IMR-90 (cell line): ENCODE measurements around the gene SLC29A1. TPM values are rescaled to one million over a fixed set of nuclear protein-coding genes. Genes with fewer than 3 reads are reported as not detected.

Experiments used
- ATAC-seq: fragments of 200-7000 bp; cut with Tn5 transposase; 2 replicates; pipeline ENCODE4 v1.9.1; 2020; ENCODE audit warnings: low read depth, mild to moderate bottlenecking, moderate library complexity
- BruUV-seq: library from RNA; stranded (reverse); fragments of 400-500 nt; replicated peaks from 2 replicates; lab custom pipeline; 2021; lab: Mats Ljungman, UMichigan
- CTCF ChIA-PET: fragments of 300-600 bp; formaldehyde crosslinking; extraction: SDS; loops from one replicate; lab custom pipeline; 2021; ENCODE audit warnings: antibody characterized with exemption; lab: Yijun Ruan, JAX
- POLR2A ChIA-PET: fragments of 300-600 bp; sonication (Branson Sonifier 250); formaldehyde crosslinking; loops from one replicate; lab custom pipeline; 2022; ENCODE audit warnings: antibody characterized with exemption; ENCODE audit not compliant: unreplicated experiment; lab: Charles Lee
- DNase-seq: peaks from one replicate; pipeline ENCODE4 v3.0.0; 2013
- H2AFZ ChIP-seq: replicated peaks from 2 replicates; pipeline ENCODE3; 2013; ENCODE audit warnings: low read length, mild to moderate bottlenecking; ENCODE audit not compliant: poor library complexity
- H2AK5ac ChIP-seq: 2 replicates; pipeline ENCODE4 v1.6.1; 2013; ENCODE audit warnings: low read depth, low read length, inconsistent platforms
- H2AK9ac ChIP-seq: replicated peaks from 2 replicates; pipeline ENCODE3; 2013; ENCODE audit warnings: mild to moderate bottlenecking, low read depth, low read length, moderate library complexity; ENCODE audit not compliant: poor library complexity
- H2BK120ac ChIP-seq: 2 replicates; pipeline ENCODE4 v1.6.1; 2013; ENCODE audit warnings: low read depth, low read length, inconsistent platforms
- H2BK15ac ChIP-seq: 3 replicates; pipeline ENCODE4 v1.6.1; 2013; ENCODE audit warnings: low read depth, low read length, inconsistent platforms
- H2BK20ac ChIP-seq: 2 replicates; pipeline ENCODE4 v1.6.1; 2013; ENCODE audit warnings: low read depth, mild to moderate bottlenecking, inconsistent platforms, low read length, moderate library complexity
- H2BK5ac ChIP-seq: 2 replicates; pipeline ENCODE4 v1.6.1; 2013; ENCODE audit warnings: mild to moderate bottlenecking, low read depth, low read length, inconsistent platforms; ENCODE audit not compliant: poor library complexity, severe bottlenecking
- H3K14ac ChIP-seq: replicated peaks from 2 replicates; pipeline ENCODE4 v1.6.1; 2013; ENCODE audit warnings: low read depth, low read length, inconsistent platforms
- H3K18ac ChIP-seq: 2 replicates; pipeline ENCODE4 v1.6.1; 2013; ENCODE audit warnings: low read depth, low read length, control low read depth
- H3K23ac ChIP-seq: 2 replicates; pipeline ENCODE4 v1.6.1; 2013; ENCODE audit warnings: low read depth, low read length, inconsistent platforms
- H3K27ac ChIP-seq: 2 replicates; pipeline ENCODE4 v1.5.1; 2013; ENCODE audit warnings: mild to moderate bottlenecking, control low read depth, low read length; ENCODE audit not compliant: insufficient read depth
- H3K27me3 ChIP-seq: 2 replicates; pipeline ENCODE4 v1.6.1; 2013; ENCODE audit warnings: low read length; ENCODE audit not compliant: control insufficient read depth, insufficient read depth
- H3K36me3 ChIP-seq: 2 replicates; pipeline ENCODE4 v1.6.1; 2013; ENCODE audit warnings: low read length, mixed read lengths; ENCODE audit not compliant: control insufficient read depth, insufficient read depth
- H3K4ac ChIP-seq: 2 replicates; pipeline ENCODE4 v1.6.1; 2013; ENCODE audit warnings: low read depth, low read length, inconsistent platforms
- H3K4me1 ChIP-seq: 2 replicates; pipeline ENCODE4 v1.6.1; 2013; ENCODE audit warnings: low read length, mixed read lengths; ENCODE audit not compliant: control insufficient read depth, insufficient read depth
- H3K4me2 ChIP-seq: 2 replicates; pipeline ENCODE4 v1.6.1; 2013; ENCODE audit warnings: low read depth, mild to moderate bottlenecking, control low read depth, low read length, moderate library complexity
- H3K4me3 ChIP-seq: 2 replicates; pipeline ENCODE4 v1.5.1; 2013; ENCODE audit warnings: low read depth, mild to moderate bottlenecking, control low read depth, low read length, moderate library complexity; ENCODE audit not compliant: insufficient read depth
- H3K56ac ChIP-seq: 2 replicates; pipeline ENCODE4 v1.6.1; 2013; ENCODE audit warnings: low read length, inconsistent platforms; ENCODE audit not compliant: insufficient read depth; ENCODE audit errors: extremely low read depth
- H3K79me1 ChIP-seq, 2 experiments: 2 replicates each; pipeline ENCODE4 v1.6.1; 2013; ENCODE audit warnings: low read length in 2 of 2, inconsistent platforms in 1 of 2, low read depth in 1 of 2
- H3K9ac ChIP-seq: 2 replicates; pipeline ENCODE4 v1.6.1; 2013; ENCODE audit warnings: low read depth, low read length, control low read depth
- H3K9me1 ChIP-seq: 2 replicates; pipeline ENCODE4 v1.6.1; 2013; ENCODE audit warnings: low read length, inconsistent platforms; ENCODE audit not compliant: insufficient read depth
- H3K9me3 ChIP-seq: 2 replicates; pipeline ENCODE4 v1.6.1; 2013; ENCODE audit warnings: low read length; ENCODE audit not compliant: control insufficient read depth, insufficient read depth
- H4K20me1 ChIP-seq: 2 replicates; pipeline ENCODE4 v1.6.1; 2013; ENCODE audit warnings: low read length, inconsistent platforms; ENCODE audit not compliant: insufficient read depth
- H4K5ac ChIP-seq: 2 replicates; pipeline ENCODE4 v1.6.1; 2013; ENCODE audit warnings: mild to moderate bottlenecking, low read depth, low read length, control low read depth
- H4K8ac ChIP-seq, 2 experiments: 2 replicates each; pipeline ENCODE4 v1.6.1; 2013; ENCODE audit warnings: low read depth in 2 of 2, low read length in 2 of 2, control low read depth in 1 of 2, inconsistent platforms in 1 of 2
- H4K91ac ChIP-seq: 2 replicates; pipeline ENCODE4 v1.6.1; 2013; ENCODE audit warnings: low read depth, low read length, inconsistent platforms; ENCODE audit not compliant: insufficient read depth
- CEBPB ChIP-seq: IDR thresholded peaks from 2 replicates; pipeline ENCODE4 v1.6.1; 2012; ENCODE audit warnings: low read depth, low read length, improper control_type of control experiment
- FOS ChIP-seq: fragments of 150-350 bp; IDR thresholded peaks from 2 replicates; pipeline ENCODE4 v1.6.1; 2016; ENCODE audit warnings: low read depth, low read length
- MXI1 ChIP-seq: IDR thresholded peaks from 2 replicates; pipeline ENCODE4 v1.6.1; 2012; ENCODE audit warnings: low read depth, mild to moderate bottlenecking, low read length, moderate library complexity, borderline replicate concordance
- NFE2L2 ChIP-seq: fragments of 150-350 bp; IDR thresholded peaks from 2 replicates; pipeline ENCODE4 v1.6.1; 2016; ENCODE audit warnings: low read depth, mild to moderate bottlenecking, low read length
- RCOR1 ChIP-seq: IDR thresholded peaks from 2 replicates; pipeline ENCODE4 v1.6.1; 2012; ENCODE audit warnings: mild to moderate bottlenecking, low read length, improper control_type of control experiment; ENCODE audit not compliant: insufficient replicate concordance
- RFX5 ChIP-seq: IDR thresholded peaks from 2 replicates; pipeline ENCODE4 v1.8.0; 2012; ENCODE audit warnings: low read depth, mild to moderate bottlenecking, low read length, moderate library complexity
- SMC3 ChIP-seq: fragments of 150-350 bp; IDR thresholded peaks from 2 replicates; pipeline ENCODE4 v1.6.1; 2016; ENCODE audit warnings: low read depth, mild to moderate bottlenecking, antibody characterized with exemption, low read length, moderate library complexity
- WGBS, 2 experiments: methylation state at CpG; one replicate each; pipeline versions ENCODE4 v1.1.5 to v1.1.7; 2013; ENCODE audit warnings: missing lambda C conversion rate in 2 of 2; ENCODE audit not compliant: insufficient read length in 1 of 2; ENCODE audit errors: extremely low coverage in 2 of 2; 5-methylcytosine and 5-hydroxymethylcytosine counted together
- dilution Hi-C: fragments of 300-500 bp; cut with HindIII; formaldehyde crosslinking; loops from one replicate; pipeline ENCODE4 v1.14.3; 2018; ENCODE audit warnings: low sequenced_read_pairs; ENCODE audit not compliant: unreplicated experiment
- in situ Hi-C: fragments of 300-500 bp; cut with MboI; formaldehyde crosslinking; loops from 3 replicates; pipeline ENCODE4 v1.14.3; 2019; ENCODE audit warnings: low sequenced_read_pairs, inconsistent platforms, mixed read lengths
- intact Hi-C: fragments of 100-400 bp; cut with micrococcal nuclease; formaldehyde crosslinking; loops from 2 replicates; pipeline ENCODE4 v1.10.0; 2022
- polyA plus RNA-seq, 3 experiments: library from polyadenylated mRNA; depleted of rRNA; stranded (reverse); fragments of >200 nt; gene quantifications; 2 replicates each; pipeline ENCODE4 v1.2.3, GENCODE V29; 2012; ENCODE audit warnings: low replicate concordance in 1 of 3
- total RNA-seq: library from RNA; depleted of rRNA; stranded (reverse); fragments of >200 nt; gene quantifications from 2 replicates; pipeline ENCODE4 v1.2.3, GENCODE V29; 2012
- TF ChIP-seq, protein P1 (sequence below): conservative IDR thresholded peaks from 2 replicates; pipeline ENCODE4 v1.5.1; 2012; ENCODE audit warnings: mild to moderate bottlenecking, low read depth, low read length, improper control_type of control experiment

The SLC29A1 gene
- total and polyA plus RNA-seq, 2 of the 4 experiments (the other 2 are of a cell fraction), result 4.1 to 22.1 TPM

DNA sequence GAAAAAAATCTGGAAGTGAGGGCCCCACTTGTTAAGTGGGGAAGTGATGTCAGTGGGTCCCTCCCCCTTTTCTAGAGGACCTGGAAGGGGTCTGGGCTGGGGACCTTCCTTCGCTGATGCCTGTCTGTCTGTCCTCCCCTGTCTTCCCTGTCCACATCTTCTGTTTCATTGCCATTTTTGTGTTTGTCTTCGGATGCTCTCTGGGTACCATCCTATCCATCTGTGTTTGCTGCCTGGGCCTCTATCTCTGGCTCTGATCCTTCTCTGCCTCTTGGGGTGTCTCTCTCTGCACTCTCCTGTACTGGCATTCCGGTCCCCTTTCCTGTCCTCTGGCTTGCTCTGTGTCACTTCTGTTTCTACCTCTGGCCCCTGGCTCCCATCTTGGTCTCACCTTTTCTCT lies 49.1 kb downstream of the SLC29A1 start:
- no peak overlapping the region for H3K4me3 ChIP-seq
- H3K27me3 ChIP-seq, result peaks cover 78% of the 10 kb centered on the region
- no peaks in the 10 kb centered on the region for H3K36me3 ChIP-seq
- intact Hi-C loops, result no loop called here
- ATAC-seq (no peak), DNase-seq (no peak)
- H3K14ac ChIP-seq, result no peak overlapping the region
- no peak overlapping the region for H4K91ac ChIP-seq
- H3K23ac ChIP-seq, result no peak overlapping the region
- no peak overlapping the region for H2BK5ac ChIP-seq
- no peak overlapping the region for H3K9ac ChIP-seq
- H3K4me2 ChIP-seq, result no peak overlapping the region
- H4K20me1 ChIP-seq, result no peaks in the 10 kb centered on the region; the same call in 1 of the 2 replicates
- no peak overlapping the region for H2BK15ac ChIP-seq
- no peak overlapping the region for H4K8ac ChIP-seq
- no peaks in the 10 kb centered on the region for H3K79me1 ChIP-seq
- no peak overlapping the region for H3K56ac ChIP-seq
- H3K9me3 ChIP-seq, result no peaks in the 10 kb centered on the region
- no peak overlapping the region for H2AK9ac ChIP-seq
- no peak overlapping the region for H4K5ac ChIP-seq
- TF ChIP-seq FOS (no peak), RFX5 (no peak), SMC3 (no peak), MXI1 (no peak), CEBPB (no peak), NFE2L2 (no peak), RCOR1 (no peak)
- TF ChIP-seq, protein P1, sequence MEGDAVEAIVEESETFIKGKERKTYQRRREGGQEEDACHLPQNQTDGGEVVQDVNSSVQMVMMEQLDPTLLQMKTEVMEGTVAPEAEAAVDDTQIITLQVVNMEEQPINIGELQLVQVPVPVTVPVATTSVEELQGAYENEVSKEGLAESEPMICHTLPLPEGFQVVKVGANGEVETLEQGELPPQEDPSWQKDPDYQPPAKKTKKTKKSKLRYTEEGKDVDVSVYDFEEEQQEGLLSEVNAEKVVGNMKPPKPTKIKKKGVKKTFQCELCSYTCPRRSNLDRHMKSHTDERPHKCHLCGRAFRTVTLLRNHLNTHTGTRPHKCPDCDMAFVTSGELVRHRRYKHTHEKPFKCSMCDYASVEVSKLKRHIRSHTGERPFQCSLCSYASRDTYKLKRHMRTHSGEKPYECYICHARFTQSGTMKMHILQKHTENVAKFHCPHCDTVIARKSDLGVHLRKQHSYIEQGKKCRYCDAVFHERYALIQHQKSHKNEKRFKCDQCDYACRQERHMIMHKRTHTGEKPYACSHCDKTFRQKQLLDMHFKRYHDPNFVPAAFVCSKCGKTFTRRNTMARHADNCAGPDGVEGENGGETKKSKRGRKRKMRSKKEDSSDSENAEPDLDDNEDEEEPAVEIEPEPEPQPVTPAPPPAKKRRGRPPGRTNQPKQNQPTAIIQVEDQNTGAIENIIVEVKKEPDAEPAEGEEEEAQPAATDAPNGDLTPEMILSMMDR, result no peak
- H3K27ac ChIP-seq, result no peak overlapping the region
- CTCF ChIA-PET, result no interaction called here
- no peak overlapping the region for H3K4ac ChIP-seq
- no peaks in the 10 kb centered on the region for H3K9me1 ChIP-seq
- no peak overlapping the region for H2AFZ ChIP-seq
- no TSS peak for BruUV-seq
- in situ Hi-C loops, result no loop called here
- POLR2A ChIA-PET, result no interaction called here
- H2BK20ac ChIP-seq, result no peak overlapping the region
- no peaks in the 10 kb centered on the region for H3K4me1 ChIP-seq
- H3K18ac ChIP-seq, result no peak overlapping the region
- dilution Hi-C loops, result no loop called here
- WGBS, 2 experiments, result 70% methylated on average over 2 of the region's 3 CpGs; no CpG with 5 or more reads in 1 of the 2 experiments
- H2BK120ac ChIP-seq, result no peak overlapping the region
- no peak overlapping the region for H2AK5ac ChIP-seq
